WERI-Rb-1 (cell line): ENCODE measurements around the gene PLCXD1.

ENCODE experiments used
- DNase-seq: peaks from one replicate; pipeline ENCODE4 v3.0.0-alpha.2; 2020
- H3K27ac ChIP-seq: fragments of 250-450 bp; sonication (Bioruptor Pico); 2 replicates; pipeline ENCODE4 v1.5.1; 2020; ENCODE audit warnings: mild to moderate bottlenecking, moderate library complexity
- H3K27me3 ChIP-seq: fragments of 250-450 bp; sonication (Bioruptor Pico); 2 replicates; pipeline ENCODE4 v1.5.1; 2021; ENCODE audit warnings: mild to moderate bottlenecking, low read depth, moderate library complexity; ENCODE audit not compliant: insufficient read depth, severe bottlenecking
- H3K36me3 ChIP-seq: fragments of 250-450 bp; sonication (Bioruptor Pico); 2 replicates; pipeline ENCODE4 v1.5.1; 2020; ENCODE audit warnings: mild to moderate bottlenecking, moderate library complexity
- H3K4me3 ChIP-seq: 2 replicates; pipeline ENCODE4 v1.5.1; 2011; ENCODE audit warnings: low read depth, mild to moderate bottlenecking, control low read depth, low read length
- H3K9me3 ChIP-seq: fragments of 250-450 bp; sonication (Bioruptor Pico); 2 replicates; pipeline ENCODE4 v1.5.1; 2021; ENCODE audit warnings: mild to moderate bottlenecking, moderate library complexity; ENCODE audit not compliant: severe bottlenecking
- TF ChIP-seq, protein P1 (sequence below): IDR thresholded peaks from 2 replicates; pipeline ENCODE4 v1.5.1; 2011; ENCODE audit warnings: low read depth, mild to moderate bottlenecking, control low read depth, inconsistent platforms, low read length

Gene PLCXD1

DNA sequence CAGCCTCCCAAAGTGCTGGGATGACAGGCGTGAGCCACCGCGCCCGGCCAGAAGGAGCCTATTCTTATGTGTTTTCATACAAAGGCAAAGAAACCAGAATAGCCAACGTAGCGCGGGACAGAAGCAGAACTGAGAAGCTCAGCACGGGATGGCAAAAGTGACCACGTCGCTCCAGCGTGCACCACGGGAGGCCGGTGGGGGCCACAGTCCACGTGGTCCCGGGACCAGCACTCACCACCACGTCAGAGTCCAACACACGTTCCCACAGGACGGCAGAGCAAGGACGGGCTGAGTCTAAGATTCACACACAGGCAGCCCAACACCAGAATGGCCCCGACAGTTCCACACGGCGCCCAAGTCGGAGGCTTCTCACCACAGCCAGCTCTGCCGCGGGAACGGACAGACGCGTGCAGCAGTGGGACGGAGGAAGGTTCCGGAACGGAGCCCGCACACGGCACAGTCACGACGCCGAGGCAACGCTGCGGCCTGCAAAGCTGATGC lies 56.2 kb downstream of the PLCXD1 start:
- TF ChIP-seq, protein P1, sequence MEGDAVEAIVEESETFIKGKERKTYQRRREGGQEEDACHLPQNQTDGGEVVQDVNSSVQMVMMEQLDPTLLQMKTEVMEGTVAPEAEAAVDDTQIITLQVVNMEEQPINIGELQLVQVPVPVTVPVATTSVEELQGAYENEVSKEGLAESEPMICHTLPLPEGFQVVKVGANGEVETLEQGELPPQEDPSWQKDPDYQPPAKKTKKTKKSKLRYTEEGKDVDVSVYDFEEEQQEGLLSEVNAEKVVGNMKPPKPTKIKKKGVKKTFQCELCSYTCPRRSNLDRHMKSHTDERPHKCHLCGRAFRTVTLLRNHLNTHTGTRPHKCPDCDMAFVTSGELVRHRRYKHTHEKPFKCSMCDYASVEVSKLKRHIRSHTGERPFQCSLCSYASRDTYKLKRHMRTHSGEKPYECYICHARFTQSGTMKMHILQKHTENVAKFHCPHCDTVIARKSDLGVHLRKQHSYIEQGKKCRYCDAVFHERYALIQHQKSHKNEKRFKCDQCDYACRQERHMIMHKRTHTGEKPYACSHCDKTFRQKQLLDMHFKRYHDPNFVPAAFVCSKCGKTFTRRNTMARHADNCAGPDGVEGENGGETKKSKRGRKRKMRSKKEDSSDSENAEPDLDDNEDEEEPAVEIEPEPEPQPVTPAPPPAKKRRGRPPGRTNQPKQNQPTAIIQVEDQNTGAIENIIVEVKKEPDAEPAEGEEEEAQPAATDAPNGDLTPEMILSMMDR, result no peak
- no peak overlapping the region for H3K27ac ChIP-seq
- no peak for DNase-seq
- H3K27me3 ChIP-seq, result no peaks in the 10 kb centered on the region
- H3K4me3 ChIP-seq, result no peak overlapping the region
- peaks cover 23% of the 10 kb centered on the region for H3K36me3 ChIP-seq
- H3K9me3 ChIP-seq, result no peaks in the 10 kb centered on the region

DNA sequence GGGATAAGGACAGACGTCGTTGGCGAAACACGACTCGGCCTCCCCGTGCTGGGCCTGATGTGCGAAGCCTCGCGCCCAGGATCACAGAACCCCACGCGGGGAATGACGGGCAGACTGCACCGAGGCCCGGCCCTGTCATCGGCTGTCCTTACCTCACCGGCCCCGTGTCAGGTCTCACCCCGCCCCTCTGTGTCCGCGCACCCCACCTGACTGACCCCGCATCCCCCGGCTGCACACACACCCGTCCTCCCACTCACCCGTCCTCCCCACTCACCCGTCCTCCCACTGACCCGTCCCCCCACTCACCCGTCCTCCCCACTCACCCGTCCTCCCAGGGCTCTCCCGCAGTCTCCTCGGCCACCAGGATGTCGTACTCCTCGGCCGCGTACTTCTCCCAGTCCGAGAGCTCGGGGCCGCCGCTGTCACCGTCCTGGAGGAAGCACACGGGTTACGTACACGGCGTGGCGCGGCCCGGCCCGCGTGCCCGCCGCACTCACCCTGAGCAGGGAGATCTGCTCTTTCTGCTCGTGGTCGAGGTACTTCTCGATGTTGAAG lies 57.2 kb downstream of the PLCXD1 start:
- Histone ChIP-seq H3K36me3 (peaks cover 21% of the 10 kb centered on the region), H3K27ac (no peak overlapping the region), H3K4me3 (no peak overlapping the region), H3K27me3 (no peaks in the 10 kb centered on the region), H3K9me3 (no peaks in the 10 kb centered on the region)
- DNase-seq, result no peak
- TF ChIP-seq, protein P1, result no peak

DNA sequence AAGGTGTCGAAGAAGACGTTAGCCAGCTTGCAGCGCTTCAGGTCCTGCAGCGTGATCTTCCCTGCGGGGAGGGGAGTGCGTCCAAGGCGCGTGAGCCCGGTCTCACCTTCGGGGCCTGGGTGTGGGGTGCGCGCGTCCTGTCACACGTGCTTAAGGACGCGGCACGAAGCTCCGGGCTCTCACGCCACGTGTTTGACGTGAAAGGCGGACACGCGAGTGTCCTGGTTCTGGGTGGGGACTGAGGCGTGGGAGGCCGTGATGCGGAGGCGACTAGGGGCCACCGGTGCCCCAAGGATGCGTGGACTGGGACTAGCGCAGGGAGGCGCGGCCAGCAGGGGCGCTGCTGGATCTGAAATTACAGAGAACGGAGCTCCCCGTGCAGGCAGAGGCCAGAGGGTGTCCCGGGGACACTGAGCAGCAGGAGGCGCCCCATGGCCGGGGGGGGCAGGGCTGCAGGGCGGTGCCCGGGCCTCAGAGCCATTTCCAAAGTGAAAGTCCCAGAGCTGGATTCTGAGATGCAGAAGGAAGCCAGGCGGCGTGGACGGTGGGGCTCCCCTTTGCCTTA lies 57.7 kb downstream of the PLCXD1 start:
- Histone ChIP-seq H3K27me3 (no peaks in the 10 kb centered on the region), H3K36me3 (peaks cover 18% of the 10 kb centered on the region), H3K4me3 (no peak overlapping the region), H3K27ac (no peak overlapping the region), H3K9me3 (no peaks in the 10 kb centered on the region)
- peak; percentile 7 for DNase-seq
- TF ChIP-seq, protein P1, result no peak

DNA sequence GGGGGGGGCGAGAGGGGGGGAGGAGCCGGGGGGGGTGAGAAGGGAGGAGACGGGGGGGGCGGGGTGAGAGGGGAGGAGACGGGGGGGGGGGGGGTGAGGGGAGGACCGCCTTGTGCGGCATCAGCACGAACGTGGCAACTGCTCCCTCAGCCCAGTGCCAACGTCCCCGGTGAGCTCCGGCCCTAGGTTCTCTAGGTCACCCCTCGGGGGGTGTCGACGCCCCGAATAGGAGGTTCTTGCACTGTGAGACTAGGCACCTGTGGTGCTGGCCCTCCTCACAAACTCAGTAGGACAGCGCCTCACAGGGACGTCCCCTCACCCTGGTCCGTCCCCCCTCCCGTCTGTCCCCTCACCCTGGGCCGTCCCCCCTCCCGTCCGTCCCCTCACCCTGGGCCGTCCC lies 58.9 kb downstream of the PLCXD1 start:
- no peak overlapping the region for H3K27ac ChIP-seq
- no peaks in the 10 kb centered on the region for H3K27me3 ChIP-seq
- no peak overlapping the region for H3K4me3 ChIP-seq
- H3K9me3 ChIP-seq, result peaks cover 7% of the 10 kb centered on the region
- DNase-seq, result peak; percentile 5
- peaks cover 27% of the 10 kb centered on the region for H3K36me3 ChIP-seq
- TF ChIP-seq, protein P1, result no peak

DNA sequence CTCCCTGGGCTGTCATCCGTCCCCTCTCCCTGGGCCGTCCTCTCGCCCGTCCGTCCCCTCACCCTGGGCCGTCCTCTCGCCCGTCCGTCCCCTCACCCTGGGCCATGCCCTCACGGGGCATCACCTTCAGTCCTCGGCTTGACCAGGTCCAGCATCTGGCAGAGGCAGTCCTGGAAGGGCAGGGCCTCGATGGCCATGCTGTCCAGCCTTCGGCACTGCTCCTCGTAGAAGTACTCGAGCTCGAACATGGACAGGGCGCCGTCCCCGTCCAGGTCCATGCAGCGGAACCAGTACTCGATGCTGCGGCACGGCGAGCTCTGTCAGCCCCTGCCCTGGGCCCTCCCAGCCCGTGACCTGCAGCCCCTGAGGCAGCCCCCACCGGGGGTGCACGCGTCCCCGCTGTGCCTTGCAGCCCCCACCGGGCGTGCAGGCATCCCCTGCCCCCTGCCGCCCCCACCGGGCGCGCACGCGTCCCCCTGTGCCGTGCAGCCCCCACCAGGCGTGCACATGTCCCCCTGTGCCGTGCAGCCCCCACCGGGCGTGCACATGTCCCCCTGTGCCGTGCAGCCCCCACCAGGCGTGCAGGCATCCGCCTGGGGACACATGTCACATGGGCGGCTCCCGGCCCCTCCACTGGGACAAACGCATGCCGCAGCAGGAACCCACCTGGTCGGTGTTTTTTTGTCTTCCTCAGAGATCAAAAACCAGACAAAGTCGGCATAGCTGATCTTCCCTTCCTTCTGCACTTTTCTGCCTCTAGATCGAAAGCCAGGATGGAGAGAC lies 59.7 kb downstream of the PLCXD1 start:
- peak; percentile 4 for DNase-seq
- TF ChIP-seq, protein P1, result no peak
- H3K9me3 ChIP-seq, result peaks cover 7% of the 10 kb centered on the region
- H3K27me3 ChIP-seq, result no peaks in the 10 kb centered on the region
- no peak overlapping the region for H3K27ac ChIP-seq
- no peak overlapping the region for H3K4me3 ChIP-seq
- H3K36me3 ChIP-seq, result peaks cover 28% of the 10 kb centered on the region
